Stimulated activated CD8-positive, alpha-beta memory T cell treated with anti-CD3 and anti-CD28 coated beads, Interleukin-15, amount 100 ng/mL, for 48 hours (primary cell): ENCODE measurements around the gene AQP7.
"Not testable (repeated sequence)": the region's sequence is repeated elsewhere in the genome, so short reads cannot be mapped to it uniquely, and the experiment has no call there.

Experiments
- DNase-seq, 2 donors: peaks; one replicate each; pipeline ENCODE4 v3.0.0-alpha.2; 2020; ENCODE audit warnings: low read depth in 2 of 2

Gene AQP7

DNA sequence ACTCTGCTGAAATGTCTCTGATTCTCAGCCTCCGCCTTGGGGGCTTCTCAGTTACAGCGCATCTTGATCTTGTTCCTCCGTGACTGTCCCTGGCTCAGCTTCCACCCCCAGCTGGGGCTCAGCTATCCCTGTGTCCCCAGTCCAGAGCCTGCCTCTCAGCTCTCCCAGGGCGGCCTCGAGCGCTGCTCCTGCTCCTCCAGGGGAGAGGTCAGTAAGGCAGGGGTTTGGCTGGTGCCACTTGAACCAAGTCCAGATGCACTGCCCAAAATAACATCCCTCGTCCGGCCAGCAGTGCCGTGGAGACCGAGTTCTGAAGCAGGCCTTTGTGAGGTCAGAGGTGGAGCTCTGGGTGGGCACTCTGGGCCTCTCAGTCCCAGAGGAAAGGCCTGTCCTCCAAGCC is at the start of gene AQP7:
Gene AQP7 (minus strand): TSS at position 198 of the 400 bp plus-strand sequence. CDS start 1,306 bp downstream, outside the sequence.
- not testable (repeated sequence) for DNase-seq

- DNase-seq = no peak
Measured at GRCh38 chr9:33450621-33451146, 48.3 kb upstream of the AQP7 start.

DNA sequence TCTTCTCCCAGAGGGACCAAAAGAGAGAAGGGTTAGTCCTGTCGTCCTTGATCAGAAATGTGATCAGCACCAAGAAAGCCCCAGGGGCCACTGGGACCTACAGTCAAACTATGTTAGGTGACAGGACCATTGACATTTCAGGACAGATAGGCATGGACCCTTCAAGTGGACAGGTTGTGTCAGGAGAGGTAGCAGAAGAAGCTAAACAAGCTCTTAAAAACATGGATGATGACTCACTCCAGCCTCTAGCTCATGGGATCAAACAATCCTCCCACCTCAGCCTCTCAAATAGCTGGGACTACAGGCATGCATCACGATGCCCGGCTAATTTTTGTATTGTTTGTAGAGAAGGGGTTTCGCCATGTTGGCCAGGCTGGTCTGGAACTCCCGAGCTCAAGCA is 47.3 kb upstream of the AQP7 start:
- no peak for DNase-seq

DNA sequence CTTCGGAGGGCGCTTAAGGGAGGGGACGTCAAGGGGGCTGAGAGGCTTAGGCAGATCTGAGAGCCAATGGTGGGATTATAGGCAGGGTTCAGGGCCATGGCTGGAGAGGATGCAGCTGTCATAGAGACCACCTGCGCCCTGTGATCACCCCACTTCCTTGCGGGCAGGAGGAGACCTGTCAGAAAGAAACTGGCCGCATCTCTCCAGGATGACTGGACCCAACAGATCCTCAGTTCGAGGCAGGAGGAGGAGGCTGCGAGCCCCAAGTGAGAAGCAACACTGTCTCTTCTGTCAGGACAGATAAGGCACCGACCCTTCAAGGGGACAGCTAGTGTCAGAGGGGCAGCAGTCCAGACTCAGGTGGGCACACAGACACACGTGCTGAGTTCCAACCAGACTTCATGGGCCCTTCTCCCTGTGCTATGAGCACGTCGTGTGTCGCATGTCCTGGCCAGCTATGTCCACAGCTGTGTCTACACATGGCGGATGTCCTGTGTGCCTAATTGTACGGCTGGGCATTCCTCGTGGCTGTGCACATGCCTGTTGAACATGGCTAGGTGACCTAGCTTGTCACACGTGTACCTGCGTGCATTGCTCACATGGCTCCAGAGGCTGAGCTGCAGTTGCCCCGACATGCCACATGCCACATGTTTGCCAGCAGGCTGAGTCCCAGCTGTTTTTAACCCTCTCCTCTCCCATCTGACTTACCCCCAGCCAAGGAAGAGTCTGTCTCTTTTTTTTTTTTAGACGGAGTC is 45.6 kb upstream of the AQP7 start:
- DNase-seq = no peak

GRCh38 chr9:33446946-33447798 is 44.8 kb upstream of the AQP7 start, which contains the start of gene AQP3:
TSS of gene AQP3 (minus strand) at chr9:33447593. CDS start at chr9:33447530, 63 bp downstream.
- peak; percentile 57 to 60 for DNase-seq

- DNase-seq = peak; percentile 48 to 59
Measured at GRCh38 chr9:33446240-33446945, 44.0 kb upstream of the AQP7 start.

DNA sequence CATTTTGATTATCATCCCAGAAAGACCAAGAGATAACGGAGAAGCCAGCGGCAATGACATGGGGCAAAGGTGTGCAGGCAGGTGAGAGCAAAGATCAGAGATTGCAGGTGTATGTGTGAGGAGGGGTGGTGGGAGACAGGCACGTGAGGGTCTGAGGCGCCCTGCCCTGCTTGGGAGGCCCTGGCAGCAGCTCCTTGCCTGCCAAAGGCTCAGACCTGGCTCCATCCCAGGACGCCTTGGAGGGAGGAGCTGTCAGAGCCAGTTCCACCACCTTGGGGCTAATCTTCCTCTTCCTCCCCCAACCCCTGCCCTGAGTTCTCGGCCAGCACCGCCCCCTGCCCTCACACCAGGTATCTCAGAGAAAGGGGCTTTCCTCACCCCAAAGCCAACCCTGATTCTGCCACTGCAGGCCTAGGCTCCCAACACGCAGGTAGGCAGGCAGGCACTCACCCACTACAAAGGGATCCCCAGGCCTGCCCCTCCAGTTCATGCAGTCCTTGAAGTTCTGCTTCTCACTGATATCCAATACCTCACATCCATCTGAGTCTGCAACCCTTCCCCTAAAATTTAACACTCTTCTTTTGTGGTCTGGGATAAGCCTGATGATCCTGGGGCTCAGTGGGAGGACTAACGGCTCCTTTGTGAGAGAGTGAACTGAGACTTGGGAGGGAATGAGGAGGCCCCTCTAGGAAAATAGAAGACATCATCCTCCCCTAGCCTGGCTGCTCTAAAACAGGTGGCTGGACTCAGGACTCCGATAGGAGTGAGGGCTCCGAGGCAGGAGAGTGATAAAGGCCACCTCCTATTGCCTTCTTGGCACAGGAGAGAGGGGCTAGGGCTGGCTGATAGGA is 43.2 kb upstream of the AQP7 start:
- no peak for DNase-seq

DNA sequence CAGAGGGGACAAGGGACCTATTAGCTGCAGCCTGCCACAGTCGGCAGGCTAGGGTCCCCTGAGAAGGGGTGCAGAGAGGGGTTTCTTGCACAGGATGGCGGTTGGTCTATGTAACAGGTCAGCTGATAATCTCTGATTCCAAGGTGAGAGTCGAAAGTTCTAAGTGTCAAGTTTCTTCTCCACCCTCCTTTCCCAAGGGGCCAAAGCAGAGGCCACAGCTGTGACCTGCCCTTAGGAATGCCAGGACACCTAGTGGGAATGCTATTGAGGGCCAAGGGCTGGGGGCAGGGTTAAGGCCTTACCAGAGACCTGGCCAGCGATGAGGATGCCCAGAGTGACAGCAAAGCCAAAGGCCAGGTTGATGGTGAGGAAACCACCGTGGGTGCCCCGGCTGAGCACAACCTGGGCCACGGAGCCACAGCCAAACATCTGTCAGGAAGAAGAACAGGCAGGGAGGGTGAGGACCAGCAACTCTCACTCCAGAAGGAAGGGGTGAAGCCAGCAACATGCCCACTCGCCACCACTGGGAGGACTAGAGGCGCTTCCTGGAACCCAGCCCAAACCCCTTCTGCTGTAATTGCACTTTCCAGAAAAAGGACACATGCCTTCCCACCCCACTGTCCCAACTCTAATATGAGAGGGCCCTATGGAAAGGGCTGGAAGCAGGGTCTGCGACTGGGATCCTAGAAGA is 41.2 kb upstream of the AQP7 start:
- DNase-seq = no peak

DNA sequence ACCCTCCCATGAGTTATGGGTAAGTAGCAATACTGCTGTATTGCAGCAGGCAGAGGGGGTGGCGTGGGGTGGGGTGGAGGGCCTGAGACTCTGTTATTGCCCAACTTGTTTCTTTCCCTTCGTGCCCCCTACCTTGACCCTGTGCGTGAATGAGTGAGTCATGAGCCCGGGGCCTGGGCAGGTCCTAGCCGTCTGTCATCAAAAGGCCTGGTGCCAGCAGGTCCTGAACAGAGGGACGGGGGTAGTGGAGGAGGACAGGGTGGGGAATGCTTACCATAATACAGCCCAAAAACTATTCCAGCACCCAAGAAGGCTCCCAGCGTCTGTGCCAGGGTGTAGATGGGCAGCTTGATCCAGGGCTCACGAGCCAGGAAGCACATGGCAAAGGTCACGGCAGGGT is 40.7 kb upstream of the AQP7 start:
- no peak for DNase-seq

- no peak for DNase-seq
Measured at GRCh38 chr9:33442125-33442524, 39.8 kb upstream of the AQP7 start.

DNA sequence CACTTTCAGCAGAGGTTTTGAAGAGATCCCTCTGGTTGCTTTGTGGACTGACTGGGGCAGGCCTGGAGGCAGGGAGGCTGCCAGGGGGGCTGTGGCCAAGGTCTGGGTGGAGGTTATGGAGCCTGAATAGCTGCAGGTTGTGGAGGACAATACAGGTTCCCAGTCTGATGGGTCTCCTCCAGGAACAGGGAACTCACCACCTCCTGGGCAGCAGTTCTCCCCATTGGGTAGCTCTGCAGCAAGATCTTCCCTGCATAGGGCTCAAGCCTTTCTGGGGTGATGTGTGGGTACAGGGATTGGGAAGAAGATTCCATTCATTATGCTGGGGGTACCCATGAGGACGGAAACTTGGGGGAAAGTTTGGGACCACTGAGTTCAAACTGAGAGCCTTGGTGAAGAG is 38.2 kb upstream of the AQP7 start:
- no peak for DNase-seq

DNA sequence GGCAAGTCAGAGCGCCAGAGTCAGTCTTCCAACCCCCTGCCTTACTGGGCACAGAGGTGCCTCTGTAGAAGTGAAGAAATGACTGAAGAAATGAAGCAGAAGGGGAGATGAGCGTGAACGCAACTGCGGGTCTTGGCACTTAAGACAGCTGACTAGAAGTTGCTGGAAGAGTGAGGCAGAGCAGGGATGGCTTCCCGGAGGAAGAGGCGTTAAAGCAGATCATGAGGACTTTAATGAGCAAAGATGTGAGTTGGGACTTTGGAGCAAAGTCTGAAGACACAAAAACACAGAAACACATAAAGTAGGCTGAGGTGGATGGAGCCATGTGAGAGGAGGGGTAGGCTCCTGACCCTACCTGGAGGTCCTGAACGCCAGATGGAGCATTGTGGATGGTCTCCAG is 37.8 kb upstream of the AQP7 start:
- no peak for DNase-seq

DNA sequence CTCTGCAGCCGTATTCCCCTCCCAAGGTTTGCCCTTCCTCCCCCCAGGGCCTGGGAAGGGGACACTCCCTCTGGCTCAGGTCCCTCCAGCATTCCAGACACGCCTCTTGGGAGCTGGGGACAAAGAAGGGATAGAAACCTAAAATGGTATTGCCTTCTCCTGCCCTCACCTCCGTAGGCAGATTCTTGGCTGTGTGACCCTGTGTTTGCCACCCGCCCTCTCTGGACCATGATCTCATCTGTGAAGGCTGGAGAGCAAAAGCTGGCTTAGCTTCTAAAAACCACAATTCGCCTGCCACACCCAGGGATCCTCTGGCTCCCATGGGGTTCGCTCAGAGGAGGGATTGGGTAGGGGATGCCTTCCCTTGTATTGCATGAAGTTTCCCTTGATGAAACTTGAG is 37.4 kb upstream of the AQP7 start:
- DNase-seq = no peak

GRCh38 chr9:33438926-33439680 is 36.7 kb upstream of the AQP7 start:
- DNase-seq = no peak

- no peak for DNase-seq
Measured at GRCh38 chr9:33437898-33438297, 35.5 kb upstream of the AQP7 start.

GRCh38 chr9:33437205-33437604 is 34.8 kb upstream of the AQP7 start:
- no peak for DNase-seq

- no peak for DNase-seq
Measured at GRCh38 chr9:33436445-33436844, 34.1 kb upstream of the AQP7 start.

DNA sequence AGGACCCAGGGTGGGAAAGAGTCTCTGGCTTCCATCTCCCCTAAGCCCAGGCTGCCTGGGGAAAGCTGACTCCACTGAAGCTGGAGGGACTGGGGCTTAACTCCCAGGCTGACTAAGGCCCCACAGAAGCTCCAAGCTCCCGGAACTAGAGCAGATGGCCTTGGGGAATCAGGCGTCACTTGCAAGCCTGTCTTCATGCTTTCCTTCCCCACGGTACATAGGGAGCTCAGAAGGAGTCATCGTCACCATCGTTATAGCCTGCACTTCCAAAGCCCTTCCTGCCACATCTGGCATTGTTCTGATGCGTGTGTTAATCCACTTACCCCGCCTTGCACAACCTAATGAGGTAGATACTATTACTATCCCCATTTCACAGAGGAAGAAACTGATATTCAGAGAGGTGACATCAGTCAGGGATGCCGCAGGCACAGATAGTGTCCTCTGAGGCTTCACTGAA is 33.5 kb upstream of the AQP7 start:
- no peak for DNase-seq

DNA sequence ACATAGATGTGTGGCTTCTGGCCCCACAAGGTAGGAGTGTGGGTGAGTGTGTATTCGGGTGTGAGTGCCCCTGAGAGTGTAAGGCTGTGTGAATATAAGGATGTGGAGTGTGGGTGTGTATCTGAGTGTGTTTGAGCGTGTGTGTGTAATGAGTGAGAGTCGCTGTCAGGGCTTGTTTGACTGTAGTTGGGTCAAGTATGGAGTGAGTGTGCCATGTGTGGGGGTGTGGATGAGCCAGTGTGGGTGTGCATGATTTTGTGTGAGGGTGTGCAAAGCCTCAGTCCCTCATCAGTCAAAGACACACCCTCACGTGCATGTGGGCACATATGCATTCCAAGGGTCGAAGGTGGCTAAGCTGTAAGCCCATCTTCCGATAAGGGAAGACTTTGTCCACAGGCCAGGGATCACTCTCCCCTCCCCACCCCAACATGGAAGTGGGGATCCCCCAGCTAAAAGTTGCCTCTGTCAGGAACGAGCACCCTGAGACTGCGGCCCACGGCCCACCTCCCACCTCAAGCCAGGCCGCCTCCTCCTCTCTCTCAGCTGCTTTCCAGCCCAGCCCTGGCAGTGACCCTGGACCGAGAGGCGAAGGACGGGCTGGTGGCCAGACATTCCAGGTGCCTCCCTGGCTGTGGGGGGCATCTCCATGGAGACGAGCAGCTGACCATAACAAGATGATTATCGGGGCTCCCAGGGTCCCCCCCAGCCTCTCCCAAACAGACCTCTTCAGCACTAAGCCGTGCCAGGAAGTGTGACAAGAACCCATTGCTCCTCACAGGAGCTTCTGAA is 32.1 kb upstream of the AQP7 start:
- no peak for DNase-seq
